GM12892 (cell line): ENCODE measurements around the gene BICC1.

ENCODE experiments used
- DNase-seq: peaks from one replicate; pipeline ENCODE4 v3.0.0; 2011; ENCODE audit not compliant: insufficient read length
- FAIRE-seq: peaks from 2 replicates; lab custom pipeline; 2011; peaks lifted over from hg19 to GRCh38; lab: Jason Lieb, UNC
- POLR2A ChIP-seq: IDR thresholded peaks from 2 replicates; pipeline ENCODE4 v1.6.1; 2011; ENCODE audit warnings: low read depth, low read length, control low read depth
- POLR2AphosphoS5 ChIP-seq: IDR thresholded peaks from 2 replicates; pipeline ENCODE4 v1.6.1; 2011; ENCODE audit warnings: low read depth, low read length, control low read depth
- TAF1 ChIP-seq: IDR thresholded peaks from 2 replicates; pipeline ENCODE4 v1.6.1; 2011; ENCODE audit warnings: low read depth, mild to moderate bottlenecking, control low read depth, low read length, borderline replicate concordance

BICC1 gene

DNA sequence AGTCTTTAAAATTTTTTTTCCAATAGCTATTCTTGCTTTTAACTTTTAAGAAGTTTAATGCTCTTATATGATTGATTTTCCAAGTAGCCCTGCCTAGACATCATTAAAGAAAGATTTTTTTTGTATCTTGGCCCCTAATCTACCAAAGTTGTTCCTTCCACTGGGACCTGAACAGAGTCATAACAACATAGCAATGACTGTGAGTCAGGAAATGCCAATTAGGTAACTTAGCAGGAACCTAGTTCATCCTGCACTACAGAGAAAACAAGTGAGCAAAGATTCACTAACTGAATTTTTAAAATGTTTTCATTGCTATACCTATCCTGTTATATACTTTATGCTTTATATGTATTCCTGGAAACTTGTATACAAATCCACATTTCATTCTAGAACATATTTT lies 284.7 kb downstream of the BICC1 start:
- TF ChIP-seq TAF1, result no peak
- no peak for TF ChIP-seq POLR2AphosphoS5
- TF ChIP-seq POLR2A, result no peak
- FAIRE-seq (no peak), DNase-seq (no peak)

DNA sequence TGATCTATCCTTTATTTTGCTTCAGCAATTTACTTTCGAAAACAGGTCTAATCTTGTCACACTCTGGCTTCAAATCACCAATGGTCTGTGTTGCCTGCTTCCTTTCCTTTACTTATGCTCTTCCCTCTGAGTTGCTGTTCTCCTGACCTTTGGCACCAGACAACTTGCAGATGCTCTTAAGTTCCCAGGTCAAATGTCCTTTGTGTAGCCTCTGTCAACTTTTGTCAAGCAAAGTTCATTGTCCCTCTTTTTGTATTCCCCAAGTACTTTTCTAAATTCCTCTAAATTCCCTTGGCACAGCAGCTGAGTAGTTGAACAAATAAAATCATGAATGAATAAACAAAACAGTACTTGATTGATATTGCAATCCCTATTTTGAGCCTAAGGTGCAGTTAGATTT lies 289.4 kb downstream of the BICC1 start:
- FAIRE-seq (no peak), DNase-seq (no peak)
- no peak for TF ChIP-seq POLR2A
- no peak for TF ChIP-seq POLR2AphosphoS5
- TF ChIP-seq TAF1, result no peak

GRCh38 chr10:58806323-58806722 lies 293.7 kb downstream of the BICC1 start:
- no peak for DNase-seq
- FAIRE-seq, result no peak
- no peak for TF ChIP-seq TAF1
- TF ChIP-seq POLR2A, result no peak
- TF ChIP-seq POLR2AphosphoS5, result no peak

DNA sequence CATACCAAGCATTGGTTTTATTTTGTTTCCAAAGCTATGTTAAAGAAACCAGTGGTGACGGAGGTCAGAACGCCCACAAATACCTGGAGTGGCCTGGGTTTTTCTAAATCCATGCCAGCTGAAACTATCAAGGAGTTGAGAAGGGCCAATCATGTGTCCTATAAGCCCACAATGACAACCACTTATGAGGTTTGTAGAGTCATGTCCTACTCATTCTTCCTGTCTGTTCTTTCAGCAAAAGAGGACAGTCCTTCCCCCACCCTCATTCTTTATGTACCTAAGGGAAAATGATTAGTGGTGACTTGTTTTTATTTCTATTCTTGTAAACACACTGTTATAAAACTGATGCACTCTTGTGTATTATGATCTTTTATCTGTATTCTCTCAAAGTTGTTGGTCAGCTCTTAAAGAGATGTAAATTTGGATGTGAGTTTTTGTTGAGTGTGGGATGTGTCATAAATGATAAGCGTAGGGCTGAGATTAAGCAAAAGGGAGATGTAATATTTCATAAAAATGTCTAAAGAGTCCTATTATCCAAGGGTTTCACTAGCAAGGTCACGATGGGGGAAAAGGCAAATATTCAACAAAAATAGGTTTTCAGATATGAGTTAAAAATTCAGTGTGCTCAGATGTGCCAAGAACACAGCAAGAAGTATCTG lies 294.4 kb downstream of the BICC1 start:
- DNase-seq (no peak), FAIRE-seq (no peak)
- no peak for TF ChIP-seq POLR2A
- no peak for TF ChIP-seq TAF1
- TF ChIP-seq POLR2AphosphoS5, result no peak

DNA sequence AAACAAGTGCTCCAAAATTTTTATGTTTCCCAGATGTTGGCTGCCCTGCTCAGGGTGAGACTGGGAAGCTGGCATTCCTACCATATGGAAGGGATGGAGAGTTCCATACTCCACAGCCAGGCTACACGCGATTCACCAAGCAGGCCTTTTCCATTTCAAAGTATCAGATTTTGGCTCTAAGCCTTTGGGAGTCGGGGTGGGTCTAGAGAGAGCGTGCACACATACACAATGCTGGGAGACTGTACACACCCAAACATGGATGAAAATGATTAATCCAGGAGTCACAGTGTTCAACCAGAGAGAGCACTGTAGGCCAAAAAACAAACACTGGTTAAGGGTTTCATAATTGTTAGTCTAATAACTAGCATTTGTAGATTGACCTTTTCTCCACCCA lies 295.0 kb downstream of the BICC1 start:
- DNase-seq (no peak), FAIRE-seq (no peak)
- no peak for TF ChIP-seq POLR2AphosphoS5
- no peak for TF ChIP-seq POLR2A
- TF ChIP-seq TAF1, result no peak

- TF ChIP-seq POLR2A, result no peak
- no peak for DNase-seq
- no peak for FAIRE-seq
These were observed 298.1 kb downstream of the BICC1 start for GRCh38 chr10:58810751-58811150.

DNA sequence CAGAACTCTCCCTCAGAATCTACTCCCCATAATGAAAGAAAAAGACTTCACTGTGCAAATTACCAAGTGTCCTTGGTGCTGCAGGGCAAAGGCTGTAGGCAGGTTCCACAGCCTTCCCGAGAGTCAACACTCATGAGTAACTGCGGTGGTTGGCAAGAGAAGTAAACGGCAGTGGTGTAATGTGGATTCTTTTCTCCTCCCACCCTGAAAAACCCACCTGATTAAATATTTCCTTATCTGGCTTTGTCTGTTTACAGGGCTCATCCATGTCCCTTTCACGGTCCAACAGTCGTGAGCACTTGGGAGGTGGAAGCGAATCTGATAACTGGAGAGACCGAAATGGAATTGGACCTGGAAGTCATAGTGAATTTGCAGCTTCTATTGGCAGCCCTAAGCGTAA lies 300.9 kb downstream of the BICC1 start:
- FAIRE-seq (no peak), DNase-seq (no peak)
- no peak for TF ChIP-seq TAF1
- no peak for TF ChIP-seq POLR2A
- no peak for TF ChIP-seq POLR2AphosphoS5

DNA sequence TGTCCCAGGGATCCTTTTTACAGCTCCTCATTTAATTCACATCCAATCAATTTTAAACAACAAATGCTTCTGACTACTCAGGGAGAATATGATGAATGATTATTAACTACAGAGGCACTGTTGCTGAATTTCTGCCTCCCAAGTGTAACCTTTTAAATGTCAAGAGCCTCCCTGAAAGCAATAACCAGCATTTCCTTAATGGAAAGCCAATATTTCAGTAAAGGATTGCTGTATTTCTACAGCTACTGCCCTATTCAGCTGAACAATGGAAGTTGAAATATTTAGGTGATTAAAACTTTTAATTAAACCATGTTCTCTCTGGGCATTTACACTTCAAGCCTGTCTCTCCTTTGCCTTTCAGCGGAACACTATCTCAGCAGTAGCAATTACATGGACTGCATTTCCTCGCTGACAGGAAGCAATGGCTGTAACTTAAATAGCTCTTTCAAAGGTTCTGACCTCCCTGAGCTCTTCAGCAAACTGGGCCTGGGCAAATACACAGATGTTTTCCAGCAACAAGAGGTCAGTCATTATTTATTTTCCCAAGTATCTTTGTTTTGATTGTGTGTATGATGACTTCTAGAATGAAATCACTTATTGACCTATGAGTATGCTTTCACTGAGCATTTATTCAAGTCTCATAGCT lies 304.7 kb downstream of the BICC1 start:
- FAIRE-seq (no peak), DNase-seq (no peak)
- no peak for TF ChIP-seq TAF1
- no peak for TF ChIP-seq POLR2A
- no peak for TF ChIP-seq POLR2AphosphoS5

DNA sequence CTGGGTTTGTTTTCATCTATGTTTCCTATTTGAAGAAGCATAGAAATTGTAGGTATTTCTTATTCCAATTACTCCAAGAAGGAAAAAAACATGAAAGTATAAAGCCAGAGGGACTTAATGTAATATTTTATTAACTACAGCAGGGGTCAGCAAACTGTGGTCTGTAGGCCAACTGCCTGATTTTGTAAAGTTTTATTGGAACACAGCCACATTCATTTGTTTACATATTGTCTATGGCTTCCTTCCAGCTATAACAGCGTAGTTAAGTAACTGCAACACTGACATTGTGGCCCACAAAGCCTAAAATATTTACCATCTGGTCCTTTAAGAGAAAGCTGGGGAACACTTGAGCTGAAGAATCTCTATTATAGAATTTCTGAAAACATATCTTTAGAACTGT lies 306.2 kb downstream of the BICC1 start:
- FAIRE-seq, result no peak
- no peak for DNase-seq
- TF ChIP-seq POLR2AphosphoS5 (no peak), TAF1 (no peak), POLR2A (no peak)

GRCh38 chr10:58820386-58820785 lies 307.7 kb downstream of the BICC1 start:
- TF ChIP-seq POLR2A (no peak), TAF1 (no peak)
- no peak for FAIRE-seq

DNA sequence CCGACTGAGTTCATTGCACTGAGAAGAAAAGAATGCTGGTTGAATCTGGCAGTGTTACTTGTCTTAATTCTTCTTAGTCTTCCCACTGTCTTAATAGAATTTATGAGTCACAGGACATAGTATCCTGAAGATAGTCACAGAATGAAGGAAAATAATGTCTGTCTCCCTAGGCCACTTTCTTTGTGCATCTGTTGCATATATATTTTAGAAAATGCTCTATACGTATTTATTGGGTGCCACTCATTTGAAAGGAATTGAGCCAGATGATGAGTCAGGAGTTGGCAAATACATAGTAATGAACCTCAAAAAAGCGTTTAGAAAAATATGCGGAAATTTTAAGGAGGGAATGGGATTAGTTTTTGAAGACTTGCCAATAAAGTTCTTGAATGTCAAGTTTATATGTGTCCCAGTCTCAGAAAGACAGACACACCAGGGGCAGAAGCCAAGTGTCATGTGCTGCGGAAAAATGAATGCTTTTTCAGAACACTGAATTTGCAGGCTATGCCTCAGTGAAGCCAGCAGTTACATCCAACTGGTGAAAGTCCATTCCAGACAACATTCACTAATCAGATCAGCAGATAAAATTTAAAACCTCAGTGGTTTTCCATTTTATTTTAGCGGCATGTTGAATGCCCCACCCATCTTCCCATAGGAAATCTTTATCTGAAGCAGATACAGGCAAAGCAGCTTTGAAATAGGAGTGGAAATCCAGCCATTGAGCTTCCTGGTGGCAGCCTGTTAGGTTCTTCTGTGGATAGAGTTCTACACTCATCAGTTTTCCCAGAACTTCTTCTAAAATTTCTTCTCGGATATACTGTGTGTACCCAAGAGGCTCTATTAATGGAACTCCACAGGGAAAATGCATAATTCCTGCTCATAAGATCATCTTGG lies 308.4 kb downstream of the BICC1 start:
- FAIRE-seq (no peak), DNase-seq (no peak)
- no peak for TF ChIP-seq POLR2A

More at GRCh38 chr10:58820386-58820785, 307.7 kb downstream of the BICC1 start:
- no peak for DNase-seq

- no peak for DNase-seq
- TF ChIP-seq POLR2A (no peak), POLR2AphosphoS5 (no peak), TAF1 (no peak)
- no peak for FAIRE-seq
These were observed 309.0 kb downstream of the BICC1 start for GRCh38 chr10:58821752-58822056.
